8988T (cell line): Measurements from ENCODE around the gene CASKIN2.

Experiments
- DNase-seq: peaks from one replicate; pipeline ENCODE4 v3.0.0; 2011

Gene CASKIN2

DNA sequence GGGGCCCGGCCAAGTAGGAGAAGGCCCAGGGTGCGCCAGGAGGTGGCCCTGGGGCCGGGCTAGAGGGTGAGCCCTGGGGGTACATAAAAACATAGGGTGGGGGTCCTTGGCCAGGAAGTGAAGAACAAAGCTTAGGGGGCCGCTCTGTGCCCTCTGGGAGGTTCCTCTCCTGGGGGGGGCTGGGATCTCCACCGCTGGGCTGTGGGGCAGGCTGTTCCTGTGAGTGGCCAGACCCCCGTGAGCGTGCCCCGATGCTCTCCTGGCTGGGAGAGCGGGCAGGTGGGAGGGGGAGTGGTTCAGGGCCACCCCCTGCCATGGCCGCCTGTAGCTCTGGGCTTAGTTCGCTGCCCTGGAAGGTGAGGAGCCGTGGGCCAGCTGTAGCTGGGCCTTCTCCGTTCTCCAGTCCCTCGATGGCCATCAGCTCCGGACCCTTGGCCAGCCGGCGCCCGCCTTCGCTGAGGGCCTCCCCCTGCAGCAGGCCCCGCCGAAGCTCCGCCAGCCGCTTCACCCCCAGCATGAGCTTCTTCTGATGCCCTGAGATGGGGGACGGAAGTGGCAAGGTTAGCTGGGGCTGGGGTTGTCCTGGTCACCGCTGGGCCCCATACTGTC is 12.5 kb downstream of the CASKIN2 start:
- DNase-seq, result no peak

DNA sequence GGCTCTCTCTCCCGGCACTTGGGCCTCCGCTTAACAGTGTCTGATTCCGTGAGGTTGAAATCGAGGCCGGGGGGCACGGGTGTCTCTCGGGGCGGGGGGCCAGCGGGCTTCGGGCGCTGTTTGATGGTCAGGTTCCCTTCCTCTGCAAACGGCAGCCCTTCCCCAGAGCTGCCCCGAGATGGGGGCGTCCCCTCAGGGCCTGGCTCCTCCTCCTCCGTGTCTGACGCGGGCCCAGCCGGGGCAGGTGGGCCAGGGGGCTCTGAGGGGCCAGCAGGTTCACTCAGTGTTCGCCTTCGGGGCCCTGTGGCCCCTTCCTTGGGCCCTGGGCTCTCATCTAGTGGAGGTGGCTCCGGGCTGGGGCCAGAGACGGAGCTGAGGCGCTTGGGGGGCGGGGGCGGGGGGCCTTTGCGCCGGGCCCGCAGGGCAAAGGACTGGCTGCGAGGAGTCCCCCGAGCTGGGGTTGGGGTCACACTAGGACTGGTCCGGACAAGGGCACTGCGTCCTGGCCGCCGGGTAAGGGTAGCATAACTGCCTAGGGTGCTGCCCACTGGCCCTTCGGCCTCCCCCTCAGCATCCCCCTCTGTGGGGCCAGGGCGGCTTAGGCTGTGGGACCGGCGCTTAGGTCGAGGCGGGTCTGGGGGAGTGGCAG is 13.1 kb downstream of the CASKIN2 start:
- DNase-seq, result no peak

DNA sequence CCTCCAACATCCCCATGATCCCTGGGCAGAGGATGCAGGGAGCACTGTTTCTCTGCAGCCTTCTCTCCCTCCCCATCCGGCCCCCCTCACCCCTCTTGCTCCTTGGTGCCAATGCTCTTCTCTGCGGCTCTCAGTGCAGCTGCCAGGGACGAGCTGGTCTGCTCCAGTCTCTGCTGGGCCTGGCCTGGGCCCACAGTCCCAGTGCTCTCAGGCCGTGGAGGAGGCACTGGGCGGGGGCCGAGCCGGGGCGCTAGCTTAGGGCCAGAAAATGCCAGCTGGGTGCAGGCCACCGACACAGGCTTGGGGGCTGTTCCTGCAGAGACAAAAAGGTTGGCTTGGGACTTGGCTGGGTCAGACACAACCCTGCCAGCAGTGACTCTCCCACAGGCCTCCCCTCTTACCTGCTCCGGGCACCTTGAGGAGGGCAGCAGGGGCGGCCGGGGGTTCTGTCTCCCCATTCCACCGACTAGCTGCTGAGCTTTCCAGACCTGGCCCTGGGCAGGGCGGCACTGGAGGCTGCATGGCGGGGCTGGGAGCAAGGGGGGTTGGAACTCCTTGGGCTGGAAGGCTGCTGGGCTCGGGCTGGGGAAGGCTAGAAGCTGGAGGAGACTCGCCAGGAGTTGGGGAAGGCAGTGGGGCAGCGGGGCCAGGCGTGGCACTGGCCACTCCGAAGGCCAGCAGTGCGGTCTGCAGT is 13.8 kb downstream of the CASKIN2 start:
- no peak for DNase-seq

DNA sequence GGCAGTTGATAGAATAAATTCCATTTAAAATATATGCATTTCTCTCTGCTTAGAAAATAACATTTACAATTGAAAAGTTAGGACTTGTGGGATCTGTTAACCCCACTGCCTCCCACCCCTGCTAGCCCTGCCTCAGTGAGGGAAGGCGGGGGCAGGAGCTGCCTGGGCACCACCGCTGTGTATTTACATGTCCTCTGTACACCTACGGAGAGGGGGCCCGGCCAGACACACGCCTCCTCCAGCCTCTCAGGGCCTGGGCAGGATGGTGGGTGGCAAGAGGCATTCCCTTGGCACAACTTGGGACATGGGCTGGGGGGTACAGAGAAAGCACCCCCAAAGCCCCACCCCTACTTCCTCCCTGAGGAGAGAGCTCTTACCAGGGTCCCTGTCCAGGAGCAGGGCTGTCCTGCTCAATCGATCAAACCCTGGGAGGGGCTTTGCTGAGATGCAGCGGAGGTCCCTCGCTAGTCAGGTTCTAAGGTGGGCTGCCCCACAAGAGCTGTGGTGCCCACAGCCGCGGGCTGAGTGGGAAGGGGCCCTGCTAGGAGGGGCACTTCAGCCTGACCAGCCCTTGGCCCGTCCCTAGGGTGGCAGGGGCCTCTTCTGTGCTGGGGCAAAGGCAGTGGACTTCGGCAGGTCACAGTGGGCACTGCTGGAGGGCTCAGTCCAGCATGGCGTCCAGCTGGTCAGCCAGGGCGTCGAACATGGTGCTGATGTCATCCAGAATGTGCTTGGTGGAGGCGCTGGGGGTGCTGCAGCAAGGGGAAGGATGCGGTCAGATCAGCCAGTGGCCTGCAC is 14.7 kb downstream of the CASKIN2 start:
- no peak for DNase-seq

DNA sequence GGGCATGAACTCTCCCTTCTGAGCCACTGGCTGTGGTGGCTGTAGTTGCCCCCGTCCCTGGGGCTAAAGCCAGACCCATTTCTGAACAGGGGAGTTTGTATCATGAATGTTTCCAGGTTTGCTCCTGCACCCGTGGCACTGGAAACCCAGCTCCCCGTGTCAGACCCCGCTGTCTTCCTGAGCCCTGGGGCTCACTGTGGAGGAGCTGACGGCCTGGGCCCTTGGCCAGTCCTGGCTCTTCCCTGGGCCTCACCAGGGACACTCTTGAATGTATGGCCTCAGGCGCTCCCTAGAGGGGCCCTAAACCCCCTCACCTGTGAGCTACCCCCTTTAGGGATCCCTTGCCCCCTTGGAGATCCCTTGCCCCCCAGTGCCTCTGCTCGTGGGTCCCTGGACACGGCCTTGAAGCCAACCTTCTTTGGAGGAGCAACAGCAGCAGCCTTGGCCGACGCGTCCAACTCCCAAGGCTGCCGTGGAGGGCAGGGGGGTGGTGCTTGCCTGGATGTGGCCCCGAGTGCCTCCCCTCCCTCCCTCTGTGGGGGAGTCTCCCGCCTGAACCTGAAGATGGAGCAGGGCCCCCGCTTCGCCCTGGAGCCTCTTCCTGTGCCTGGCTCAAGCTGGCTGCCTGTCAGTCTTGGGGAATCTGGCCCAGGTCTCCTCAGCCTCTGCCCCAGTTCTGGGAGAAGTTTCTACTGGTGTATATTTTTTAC is 15.9 kb downstream of the CASKIN2 start:
- no peak for DNase-seq

DNA sequence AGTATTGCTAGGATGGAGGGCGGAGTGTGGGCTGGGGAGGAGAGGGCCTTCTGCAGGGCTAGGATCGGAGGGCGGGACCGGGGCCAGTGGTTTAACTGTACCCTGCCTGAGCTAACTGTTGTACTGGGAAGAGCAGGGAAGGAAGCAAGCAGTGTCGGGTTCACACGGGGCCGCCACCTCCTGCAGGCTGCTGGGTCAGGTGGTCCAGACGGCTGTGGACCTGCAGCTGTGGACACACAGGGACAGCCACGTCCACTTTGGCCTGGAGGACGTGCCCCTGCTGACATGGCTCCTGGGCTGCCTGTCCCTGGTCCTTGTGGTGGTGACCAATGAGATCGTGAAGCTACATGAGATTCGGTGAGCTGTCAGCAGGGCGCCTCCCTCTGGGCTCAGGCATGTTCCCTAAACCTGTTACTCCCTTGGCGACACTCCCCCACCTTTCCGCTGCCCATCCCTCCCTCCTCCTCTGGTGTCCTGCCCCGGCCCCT is 16.6 kb downstream of the CASKIN2 start:
- DNase-seq, result no peak

DNA sequence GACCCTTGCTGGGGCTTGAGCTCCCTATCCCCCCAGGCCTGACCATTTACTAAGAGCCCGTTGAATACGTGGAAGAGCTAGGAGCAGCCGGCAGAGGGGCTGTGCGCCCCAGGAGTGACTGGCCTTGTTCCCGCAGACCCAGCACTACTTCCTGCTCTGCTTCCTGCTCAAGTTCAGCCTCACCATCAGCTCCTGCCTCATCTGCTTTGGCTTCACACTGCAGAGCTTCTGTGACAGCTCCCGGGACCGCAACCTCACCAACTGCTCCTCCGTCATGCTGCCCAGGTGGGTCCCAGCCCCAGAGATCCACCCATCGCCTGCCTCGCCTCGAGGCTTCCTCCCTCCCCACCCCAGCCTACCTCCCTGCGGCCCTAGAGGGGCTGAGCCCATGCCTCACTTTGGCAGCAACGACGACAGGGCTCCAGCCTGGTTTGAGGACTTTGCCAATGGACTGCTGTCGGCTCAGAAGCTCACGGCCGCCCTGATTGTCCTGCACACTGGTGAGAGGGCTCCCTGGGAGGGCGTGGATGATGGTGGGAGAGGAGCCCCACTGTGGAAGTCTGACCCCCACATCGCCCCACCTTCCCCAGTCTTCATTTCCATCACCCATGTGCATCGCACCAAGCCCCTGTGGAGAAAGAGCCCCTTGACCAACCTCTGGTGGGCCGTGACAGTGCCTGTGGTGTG is 17.2 kb downstream of the CASKIN2 start:
- DNase-seq, result no peak

DNA sequence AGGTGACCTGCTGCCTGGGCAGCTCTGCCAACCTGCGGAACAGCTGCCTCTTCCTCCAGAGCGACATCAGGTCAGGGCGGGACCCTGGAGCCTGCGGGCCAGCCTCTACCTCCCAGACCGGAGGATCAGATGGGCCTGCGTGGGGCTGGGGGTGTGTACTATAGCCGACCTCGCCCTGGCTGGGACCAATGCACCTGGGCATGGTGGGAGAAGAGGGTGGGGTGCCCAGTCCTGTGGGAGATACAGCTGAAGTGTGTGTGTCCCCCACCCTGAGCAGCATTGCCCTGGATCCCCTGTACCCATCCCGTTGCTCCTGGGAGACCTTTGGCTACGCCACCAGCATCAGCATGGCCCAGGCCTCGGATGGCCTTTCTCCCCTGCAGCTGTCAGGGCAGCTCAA is 19.3 kb downstream of the CASKIN2 start:
- no peak for DNase-seq

DNA sequence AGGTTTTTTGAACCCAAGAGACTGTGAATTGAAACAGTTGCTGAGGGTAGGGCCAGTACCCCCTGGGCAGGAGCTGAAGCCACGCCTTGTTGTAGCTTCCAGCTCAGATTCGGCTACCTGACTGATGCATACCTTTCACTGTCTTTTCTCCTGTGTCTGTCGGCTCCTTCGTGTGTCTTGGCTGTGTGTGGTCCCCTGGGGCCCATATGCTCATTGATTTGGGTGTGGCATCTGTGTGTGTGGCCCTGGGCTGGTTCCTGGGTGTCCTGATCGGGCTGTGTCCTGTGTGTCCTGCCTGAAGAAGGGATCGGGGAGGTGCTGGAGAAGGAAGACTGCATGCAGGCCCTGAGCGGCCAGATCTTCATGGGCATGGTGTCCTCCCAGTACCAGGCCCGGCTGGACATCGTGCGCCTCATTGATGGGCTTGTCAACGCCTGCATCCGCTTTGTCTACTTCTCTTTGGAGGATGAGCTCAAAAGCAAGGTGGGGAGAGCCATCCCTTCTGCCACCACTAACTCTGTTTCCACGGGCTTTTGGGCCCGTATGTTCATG is 20.9 kb downstream of the CASKIN2 start:
- DNase-seq, result no peak

DNA sequence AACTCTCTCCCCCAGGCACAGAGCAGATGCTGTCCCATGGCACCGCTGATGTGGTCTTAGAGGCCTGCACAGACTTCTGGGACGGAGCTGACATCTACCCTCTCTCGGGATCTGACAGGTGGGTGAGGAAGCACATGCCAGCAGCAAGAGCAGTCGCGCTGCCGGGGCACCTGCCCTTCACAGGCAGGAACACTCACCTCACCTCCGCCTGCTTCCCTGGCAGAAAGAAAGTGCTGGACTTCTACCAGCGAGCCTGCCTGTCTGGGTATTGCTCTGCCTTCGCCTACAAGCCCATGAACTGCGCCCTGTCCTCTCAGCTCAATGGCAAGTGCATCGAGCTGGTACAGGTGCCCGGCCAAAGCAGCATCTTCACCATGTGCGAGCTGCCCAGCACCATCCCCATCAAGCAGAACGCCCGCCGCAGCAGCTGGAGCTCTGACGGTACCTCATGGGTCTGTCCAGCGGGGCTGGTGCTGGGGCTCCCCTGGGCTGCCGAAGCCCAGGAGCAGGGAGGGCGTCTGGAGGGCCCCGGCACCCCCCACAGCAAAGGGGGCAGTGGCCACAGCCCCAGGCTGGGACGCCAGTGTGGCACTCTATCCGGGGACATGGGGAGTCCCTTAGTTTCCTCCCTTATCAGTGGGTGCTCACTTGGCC is 21.7 kb downstream of the CASKIN2 start:
- no peak for DNase-seq

DNA sequence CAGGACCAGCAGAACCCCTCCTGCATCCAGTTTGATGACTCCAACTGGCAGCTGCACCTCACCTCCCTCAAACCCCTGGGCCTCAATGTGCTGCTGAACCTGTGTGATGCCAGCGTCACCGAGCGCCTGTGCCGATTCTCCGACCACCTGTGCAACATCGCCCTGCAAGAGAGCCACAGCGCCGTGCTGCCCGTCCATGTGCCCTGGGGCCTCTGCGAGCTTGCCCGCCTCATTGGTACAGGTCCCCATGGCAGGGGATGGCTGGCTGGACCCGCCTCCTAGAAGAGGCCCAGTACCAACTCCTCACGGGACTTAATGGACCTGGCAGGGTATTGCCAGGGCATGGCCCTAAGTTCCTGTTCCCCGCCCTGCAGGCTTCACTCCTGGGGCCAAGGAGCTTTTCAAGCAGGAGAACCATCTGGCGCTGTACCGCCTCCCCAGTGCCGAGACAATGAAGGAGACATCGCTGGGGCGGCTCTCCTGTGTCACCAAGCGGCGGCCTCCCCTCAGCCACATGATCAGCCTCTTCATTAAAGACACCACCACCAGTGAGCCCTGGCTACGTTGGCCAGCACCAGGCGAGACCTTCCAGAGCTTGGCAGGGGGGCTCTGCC is 22.7 kb downstream of the CASKIN2 start:
- no peak for DNase-seq

DNA sequence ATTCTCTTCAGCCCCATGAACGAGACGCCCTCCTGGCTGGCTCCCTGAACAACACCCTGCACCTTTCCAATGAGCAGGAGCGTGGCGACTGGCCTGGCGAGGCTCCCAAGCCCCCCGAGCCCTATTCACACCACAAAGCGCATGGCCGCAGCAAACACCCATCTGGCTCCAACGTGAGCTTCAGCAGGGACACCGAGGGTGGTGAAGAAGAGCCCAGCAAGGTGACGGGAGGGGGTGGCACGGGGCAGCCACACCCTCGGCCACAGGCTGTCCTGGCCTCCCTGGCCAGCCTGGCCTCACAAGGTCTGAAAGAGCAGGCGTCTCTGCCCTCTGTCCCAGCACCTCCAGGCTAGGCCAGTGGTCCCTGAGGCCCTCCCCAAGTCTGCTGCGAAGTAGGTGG is 23.7 kb downstream of the CASKIN2 start:
- DNase-seq, result no peak

DNA sequence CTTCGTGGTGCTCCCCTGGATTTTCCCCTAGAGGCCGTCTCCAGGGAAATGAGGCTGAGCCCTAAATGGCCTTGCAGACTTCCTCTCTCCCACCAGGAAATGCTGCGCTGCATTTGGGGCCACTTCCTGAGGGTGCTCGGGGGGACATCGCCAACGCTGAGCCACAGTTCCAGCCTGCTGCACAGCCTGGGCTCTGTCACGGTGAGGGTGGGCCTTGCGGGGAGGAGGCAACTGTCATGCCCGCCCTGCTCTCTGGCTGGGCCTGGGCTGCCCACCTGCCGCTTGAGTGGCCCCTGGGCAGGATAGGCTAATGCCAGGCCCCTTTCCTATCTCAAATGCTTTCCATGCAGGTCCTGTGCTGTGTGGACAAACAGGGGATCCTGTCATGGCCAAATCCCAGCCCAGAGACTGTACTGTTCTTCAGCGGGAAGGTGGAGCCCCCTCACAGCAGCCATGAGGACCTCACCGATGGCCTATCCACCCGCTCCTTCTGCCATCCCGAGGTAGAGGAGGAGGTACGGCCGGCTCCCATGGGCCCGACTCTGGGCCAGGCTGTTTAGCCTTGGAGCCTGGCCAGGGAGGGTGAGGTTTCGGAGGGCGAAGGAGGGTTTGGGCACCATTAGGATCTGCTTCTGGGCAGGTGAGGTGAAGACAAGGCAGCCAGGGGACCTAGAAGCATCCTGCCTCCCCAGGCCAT is 24.2 kb downstream of the CASKIN2 start:
- DNase-seq, result no peak

DNA sequence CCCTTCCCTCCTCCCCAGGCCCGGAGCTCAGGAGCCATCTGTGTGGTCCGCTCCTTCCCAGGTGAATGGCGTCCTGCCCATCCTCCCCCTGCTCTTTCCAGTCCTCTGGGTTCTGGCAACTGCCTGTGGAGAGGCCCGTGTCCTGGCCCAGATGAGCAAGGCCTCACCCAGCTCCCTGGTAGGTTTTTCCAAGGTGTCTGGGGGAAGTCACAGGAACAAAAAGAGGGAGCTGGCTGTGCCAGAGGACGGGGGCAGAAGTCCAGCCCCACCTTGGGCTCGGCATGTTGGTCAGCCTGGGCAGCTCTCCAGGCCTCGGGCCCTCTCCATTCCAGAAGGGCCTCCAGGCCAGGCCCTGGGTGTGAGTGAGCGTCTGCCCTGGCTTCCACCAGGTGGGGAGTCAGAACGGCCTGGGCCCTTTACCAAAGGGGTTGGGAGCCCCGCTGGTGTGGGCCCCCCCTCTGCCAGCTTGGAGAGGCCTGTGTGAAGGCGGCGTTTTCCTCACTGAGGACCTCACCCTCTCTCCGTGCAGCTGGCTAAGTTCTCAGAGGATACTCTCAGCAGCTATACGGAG is 25.1 kb downstream of the CASKIN2 start:
- no peak for DNase-seq

DNA sequence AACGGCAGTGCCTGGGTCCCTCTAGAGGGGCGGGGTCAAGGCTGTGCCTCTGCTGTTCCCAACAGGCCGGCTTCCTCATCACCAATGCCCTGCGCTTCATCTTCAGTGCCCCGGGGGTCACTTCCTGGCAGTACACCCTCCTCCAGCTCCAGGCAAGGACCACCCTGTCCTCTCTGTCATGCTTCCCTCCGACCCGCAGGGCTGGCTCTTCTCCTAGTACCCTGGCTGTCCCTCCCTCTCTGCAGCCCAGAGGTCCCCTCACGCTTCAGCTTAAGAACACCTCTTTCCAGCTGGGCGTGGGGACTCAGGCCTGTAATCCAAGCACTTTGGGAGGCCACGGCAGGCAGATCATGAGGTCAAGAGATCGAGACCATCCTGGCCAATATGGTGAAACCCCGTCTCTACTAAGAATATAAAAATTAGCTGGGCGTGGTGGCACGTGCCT is 25.8 kb downstream of the CASKIN2 start:
- DNase-seq, result no peak

DNA sequence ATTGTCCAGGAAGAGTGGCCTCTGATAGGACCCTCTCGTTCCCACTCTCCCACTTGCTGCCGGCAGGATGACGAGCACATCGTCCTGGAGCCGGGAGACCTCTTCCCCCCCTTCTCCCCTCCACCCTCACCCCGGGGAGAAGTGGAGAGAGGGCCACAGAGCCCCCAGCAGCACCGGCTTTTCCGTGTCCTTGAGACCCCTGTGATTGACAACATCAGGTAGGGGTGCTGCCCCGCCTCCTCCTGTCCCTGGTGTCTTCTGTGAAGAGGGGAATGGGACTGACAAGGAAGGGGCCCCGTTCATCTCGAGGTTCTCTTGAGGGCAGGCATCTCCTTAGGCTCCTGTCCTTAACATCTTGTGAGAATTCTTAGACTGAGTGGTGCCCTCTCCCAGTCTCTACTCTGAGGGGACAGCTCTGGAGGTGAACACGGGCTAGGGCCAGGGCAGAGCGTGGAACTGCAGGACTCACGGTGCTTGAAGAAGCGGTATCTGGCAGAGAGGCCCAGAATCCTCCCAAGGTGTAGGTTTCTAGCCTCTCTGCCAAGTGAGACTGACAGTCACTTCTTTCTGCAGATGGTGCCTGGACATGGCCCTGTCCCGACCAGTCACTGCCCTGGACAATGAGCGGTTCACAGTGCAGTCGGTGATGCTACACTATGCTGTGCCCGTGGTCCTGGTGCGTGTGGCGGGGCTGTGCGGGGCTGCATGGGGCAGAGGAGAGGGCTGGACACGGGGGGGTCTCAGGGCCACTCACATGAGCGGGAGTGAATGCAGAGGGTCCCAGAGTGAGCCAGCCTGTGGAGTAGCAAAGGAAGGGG is 26.4 kb downstream of the CASKIN2 start:
- DNase-seq, result no peak

DNA sequence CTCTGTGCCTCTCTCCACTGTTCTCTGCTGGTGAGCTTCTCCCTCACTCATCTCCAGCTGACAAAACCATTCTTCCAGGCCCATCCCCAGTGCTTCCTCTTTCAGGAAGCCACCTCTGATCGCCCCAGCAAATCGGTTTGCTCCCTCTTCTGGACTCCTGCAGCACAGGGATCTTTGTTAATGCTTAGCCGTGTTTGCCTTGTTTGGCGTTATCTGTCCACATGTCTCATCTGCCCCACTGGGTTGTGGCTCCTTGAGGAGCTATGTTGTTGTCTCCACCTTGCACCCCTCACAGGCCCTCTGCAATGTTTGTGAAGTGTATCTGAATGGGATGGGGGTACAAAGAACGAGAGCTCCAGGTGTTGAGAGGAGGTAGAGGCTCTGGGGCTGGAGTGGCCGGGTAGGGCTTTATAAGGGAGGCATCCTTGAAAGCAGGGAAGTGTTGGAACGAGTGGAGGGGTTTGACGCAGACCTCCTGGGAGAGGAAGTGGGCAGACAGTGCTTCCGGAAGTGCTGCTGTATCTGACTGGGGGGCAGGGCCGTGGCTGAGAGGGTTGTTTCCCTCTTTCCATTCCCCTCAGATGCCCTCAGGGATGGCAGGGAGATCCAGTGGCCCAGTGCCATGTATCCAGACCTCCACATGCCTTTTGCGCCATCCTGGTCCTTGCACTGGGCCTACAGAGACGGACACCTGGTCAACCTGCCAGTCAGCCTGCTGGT is 27.8 kb downstream of the CASKIN2 start:
- DNase-seq, result no peak

DNA sequence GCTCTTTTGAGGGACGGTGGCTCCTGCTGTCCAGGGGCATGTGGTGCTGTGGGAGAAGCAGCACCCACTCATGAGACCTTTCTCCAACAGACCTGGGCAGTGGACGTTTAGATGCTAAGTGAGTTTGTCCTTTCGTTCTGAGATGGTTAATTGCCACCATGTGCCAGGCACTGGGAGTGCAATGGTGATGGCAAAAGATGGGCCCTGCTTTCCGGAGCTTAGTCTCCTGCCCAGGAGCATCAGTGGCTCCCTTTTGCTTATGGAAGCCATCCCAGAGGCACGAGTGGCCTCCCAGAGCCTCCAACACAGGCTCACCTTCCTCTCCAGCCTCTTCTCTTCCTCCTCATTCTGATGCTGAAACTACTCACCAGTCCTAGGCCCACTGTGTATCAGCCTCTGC is 28.4 kb downstream of the CASKIN2 start:
- no peak for DNase-seq
